Myocyte (in vitro differentiated cells): ENCODE data around the gene NT5C3B. TPM values are rescaled to one million over a fixed set of nuclear protein-coding genes. Genes with fewer than 3 reads are reported as not detected.

Experiments
- DNase-seq: peaks from one replicate; pipeline ENCODE4 v3.0.0-alpha.2; 2012; ENCODE audit warnings: low read depth
- total RNA-seq: library from RNA; depleted of rRNA; stranded (reverse); fragments of >200 nt; gene quantifications from 2 replicates; pipeline ENCODE4 v1.2.3, GENCODE V29; 2014

NT5C3B gene
- total RNA-seq, 1 donor from 2014 or later = 49.2 TPM

DNA sequence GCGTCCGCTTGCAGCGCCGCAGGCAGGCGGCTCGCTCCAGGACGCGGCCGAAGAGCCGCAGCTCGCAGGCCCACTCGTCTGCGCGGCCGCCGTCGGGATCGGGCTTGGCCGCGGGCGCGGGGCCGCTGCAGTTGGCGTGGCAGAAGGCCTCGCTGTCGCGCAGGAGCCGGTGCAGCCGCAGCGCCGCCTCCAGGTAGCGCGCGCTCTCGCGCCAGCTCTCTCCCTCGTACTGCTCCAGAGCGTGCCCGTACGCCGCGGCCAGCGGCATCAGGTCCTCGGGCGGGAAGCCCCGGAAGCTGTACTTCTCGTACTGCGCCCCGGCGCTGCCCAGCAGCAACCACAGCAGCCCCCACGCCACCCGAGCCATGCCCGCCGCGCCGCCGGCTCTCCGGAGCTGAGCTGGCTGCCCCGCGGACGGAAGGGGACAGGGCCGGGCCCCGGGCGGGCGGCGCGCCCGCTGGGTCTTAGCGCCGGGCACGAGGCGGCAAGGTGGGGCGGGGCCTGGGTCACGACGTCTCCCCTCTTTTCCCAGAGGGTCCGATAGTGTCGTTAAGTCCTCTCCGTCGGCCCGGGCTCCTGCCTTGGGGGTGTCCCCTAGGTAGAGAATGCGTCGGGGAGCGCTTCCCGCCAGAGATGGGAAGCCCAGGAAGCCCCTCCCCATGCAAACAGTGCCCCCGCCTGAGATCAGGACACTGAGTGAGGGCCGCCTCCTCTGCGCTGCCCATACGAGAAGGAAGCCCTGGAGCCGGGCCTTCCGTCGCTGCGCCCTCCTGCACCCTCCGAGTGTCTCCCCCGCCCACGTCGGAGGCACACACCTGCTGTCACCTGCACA, 24.3 kb downstream of the NT5C3B start, which contains the start of gene P3H4:
TSS of gene P3H4 (minus strand) at position 401 of the 832 bp plus-strand sequence. CDS start at position 367, 34 bp downstream.
- DNase-seq = peak; percentile 83

- no peak for DNase-seq
Measured at GRCh38 chr17:41810659-41811548, 25.1 kb downstream of the NT5C3B start.

DNA sequence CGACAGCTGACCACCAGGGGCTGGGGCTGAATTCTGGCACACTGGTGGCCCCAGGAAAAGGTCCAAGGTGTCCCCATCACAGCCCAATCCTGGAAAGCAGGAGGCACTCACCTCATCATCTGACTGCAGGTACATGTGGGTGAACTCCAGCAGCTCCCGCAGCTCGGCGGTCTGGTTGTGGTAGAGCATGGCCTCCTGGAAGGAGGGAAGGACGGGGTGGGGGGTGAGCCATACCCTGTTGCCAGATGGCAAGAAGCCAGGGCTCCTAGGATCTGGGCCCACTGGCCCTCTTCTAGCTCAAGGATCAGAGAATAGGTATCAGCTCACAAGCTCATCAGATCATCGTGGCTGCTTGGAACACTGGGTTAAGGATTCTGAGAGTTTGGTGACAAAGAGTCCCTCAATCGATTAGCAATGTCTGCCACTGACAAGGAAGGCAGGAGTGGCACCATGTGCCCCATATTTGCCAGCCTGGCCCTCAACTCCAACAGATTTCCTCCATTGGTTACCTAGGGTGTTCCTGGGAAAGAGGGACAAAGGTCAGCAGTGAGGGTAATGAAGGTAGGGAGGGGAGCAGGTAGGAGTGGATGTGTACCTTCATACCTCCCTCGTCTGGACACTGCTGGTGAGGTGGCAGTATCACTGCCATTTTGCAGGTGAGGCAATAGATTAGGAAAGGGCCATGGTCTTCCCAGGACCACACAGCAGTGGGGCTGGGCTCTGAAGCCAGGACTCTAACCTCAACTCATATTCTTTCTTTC, 29.2 kb downstream of the NT5C3B start:
- no peak for DNase-seq

- DNase-seq = no peak
Measured at GRCh38 chr17:41803049-41804020, 32.7 kb downstream of the NT5C3B start.

DNA sequence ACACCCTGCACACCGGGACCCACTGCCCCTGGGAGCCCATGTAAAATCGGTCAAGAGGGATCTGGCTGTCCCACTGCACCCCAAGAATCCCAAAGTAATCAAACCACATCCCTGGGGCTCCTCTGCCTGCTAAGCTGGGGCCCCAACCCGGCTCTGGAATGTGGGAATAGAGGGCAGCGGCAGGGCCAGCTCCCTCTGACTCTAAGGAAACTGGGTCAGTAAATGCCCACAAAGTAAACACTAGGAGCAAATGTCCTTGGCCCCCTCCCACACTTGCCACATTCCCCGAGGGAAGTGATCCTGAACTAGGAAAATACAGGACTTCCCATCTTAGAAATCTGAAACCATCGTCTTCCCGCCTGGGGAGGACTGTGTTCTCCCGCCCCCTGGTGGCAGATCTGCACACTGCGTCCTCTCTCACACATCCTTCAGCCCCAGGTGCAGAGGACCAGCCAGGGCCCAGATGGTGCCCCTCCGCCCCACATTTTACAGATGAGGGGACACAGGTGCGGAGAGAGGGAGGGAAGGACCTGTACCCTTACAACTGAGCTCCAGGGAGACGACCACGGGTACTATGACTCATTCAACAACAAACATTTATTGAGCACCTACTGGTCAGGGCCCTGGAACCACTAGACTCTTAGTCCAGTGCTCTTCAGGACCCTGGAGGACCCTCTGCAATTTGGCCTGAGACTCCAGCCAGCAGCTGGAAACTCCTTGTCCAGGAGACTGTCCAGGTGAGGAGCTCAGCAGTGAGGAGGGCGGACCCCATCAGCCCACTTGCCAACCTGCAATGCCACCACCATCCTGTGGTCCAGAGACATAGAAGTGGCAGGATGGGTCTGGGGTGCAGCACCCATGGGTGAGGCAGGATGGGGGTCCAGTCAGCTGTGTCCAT, 34.4 kb downstream of the NT5C3B start:
- peak; percentile 80 for DNase-seq

- DNase-seq = no peak
Measured at GRCh38 chr17:41800601-41801373, 35.2 kb downstream of the NT5C3B start.

DNA sequence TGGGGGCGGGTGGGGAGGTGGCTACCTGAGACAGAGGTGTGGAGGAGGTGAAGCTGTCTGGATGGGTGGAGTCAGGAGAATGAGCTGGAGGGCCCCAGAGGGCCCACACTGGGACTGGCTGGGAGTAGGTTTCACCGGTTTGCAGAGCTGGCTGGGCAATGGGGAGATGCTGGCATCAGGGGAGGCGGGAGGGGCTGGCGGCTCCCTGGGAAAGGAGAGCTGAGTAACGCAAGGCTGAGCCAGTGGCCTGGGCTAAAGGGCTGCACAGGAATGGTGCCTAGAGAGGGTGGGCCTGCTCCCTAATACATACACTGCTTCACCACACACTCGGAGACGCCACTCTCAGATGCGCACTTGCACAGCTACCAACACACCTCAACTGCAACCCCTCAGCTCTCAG, 36.7 kb downstream of the NT5C3B start:
- no peak for DNase-seq

DNA sequence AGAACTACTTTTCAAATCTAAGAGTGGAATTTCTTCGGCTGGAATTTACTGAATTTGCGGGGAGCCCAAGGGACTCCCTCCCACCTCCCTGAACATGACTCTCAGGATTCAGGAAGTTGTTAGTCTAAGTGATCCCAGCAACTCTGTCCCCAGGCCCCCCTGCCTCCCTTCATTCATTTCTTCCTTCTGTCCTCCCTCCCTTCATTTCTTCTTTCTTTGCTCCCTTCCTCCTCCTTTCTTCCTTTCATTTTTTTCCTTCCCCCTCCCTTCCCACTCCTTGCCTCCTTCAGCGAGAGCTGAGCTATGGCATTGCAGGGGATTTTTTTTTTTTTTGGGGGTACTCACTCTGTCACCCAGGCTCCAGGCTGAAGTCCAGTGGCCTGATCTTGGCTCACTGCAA, 38.7 kb downstream of the NT5C3B start:
- no peak for DNase-seq

DNA sequence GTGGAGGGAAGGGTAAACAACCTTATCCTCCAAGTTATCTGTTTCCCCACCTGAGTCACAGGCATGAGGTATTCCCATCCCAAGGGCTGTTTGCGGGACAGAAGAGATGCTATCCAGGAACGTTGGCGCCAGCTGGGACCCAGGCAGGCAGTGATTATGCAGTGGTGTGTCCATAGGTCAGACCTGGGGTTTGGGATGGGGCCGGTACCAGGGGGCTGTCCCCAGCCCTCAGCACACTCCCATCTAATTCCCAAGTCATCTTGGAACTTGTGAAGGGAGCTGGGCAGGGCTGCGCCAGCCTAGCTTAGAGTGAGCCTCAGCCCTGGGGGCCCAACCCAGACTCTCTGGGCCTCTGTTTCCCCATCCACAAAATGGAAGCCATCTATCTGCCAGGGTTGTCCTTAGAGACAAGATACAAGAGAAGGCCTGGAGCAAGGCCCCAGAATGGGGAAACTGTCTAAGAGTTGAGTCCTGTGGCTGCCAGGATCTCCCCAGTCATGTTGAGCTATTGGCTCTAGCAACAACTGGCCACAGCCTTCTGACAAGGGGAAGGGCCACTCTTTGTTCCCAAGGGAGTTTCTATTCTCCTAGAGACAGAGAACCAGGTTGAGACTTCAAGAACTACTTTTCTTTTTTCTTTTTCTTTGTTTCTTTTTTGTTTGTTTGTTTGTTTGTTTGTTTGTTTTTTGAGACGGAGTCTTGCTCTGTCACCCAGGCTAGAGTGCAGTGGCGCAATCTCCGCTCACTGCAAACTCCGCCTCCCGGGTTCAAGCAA, 39.7 kb downstream of the NT5C3B start:
- no peak for DNase-seq

DNA sequence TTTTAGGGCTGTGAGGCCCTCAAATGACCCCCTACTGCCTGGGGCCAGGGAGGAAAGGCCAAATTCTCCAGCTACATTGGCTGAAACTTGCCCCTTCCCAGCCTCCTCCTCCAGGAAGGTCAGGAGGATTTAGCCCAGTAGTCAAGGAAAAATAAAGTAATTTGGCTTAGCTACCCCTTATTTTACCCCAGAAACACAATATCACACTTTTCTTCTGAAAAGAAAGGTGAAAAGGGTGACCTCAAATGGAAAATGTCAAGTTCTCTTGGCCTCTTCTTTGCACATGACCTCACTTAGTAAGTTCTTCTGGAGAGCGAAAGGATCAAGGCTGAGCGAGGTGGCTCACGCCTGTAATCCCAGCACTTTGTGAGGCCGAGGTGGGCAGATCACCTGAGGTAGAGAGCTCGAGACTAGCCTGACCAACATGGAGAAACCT, 41.5 kb downstream of the NT5C3B start:
- DNase-seq = no peak

DNA sequence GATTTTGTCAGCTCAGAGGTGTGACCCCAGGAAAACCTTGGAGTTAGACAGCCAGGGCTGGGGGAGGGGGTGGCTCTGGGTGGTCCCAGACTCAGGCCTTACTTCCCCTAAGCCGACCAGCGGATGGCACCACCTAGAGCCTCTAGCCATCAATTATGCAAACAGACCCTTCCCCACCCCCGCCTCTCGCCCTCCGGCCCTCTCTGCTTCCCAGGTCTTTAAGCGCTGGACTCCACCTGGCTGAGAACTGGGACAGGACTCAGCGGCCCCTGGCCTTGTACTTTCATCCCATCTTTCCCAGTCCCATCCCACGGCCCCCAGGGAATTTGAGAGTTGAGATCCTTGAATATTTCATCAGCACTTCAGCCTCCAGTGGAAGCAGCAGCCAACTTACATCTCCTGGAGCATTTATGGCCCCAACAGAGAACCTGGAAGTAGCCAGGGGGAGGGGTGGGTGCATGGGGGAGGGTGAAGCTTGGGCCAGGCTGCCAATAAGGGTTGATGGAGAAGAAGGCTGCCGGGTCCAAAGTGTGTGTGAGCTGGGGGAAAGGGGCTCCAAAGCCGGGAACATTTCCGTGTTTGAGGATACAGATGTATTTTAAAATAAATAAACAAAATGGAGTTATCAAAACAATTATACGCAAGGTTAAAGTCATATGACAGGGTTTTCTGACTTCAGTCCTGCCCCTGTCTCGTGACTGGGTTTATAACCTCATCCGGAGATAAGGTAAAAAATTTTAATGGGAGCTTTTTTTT, 42.1 kb downstream of the NT5C3B start:
- DNase-seq = no peak

DNA sequence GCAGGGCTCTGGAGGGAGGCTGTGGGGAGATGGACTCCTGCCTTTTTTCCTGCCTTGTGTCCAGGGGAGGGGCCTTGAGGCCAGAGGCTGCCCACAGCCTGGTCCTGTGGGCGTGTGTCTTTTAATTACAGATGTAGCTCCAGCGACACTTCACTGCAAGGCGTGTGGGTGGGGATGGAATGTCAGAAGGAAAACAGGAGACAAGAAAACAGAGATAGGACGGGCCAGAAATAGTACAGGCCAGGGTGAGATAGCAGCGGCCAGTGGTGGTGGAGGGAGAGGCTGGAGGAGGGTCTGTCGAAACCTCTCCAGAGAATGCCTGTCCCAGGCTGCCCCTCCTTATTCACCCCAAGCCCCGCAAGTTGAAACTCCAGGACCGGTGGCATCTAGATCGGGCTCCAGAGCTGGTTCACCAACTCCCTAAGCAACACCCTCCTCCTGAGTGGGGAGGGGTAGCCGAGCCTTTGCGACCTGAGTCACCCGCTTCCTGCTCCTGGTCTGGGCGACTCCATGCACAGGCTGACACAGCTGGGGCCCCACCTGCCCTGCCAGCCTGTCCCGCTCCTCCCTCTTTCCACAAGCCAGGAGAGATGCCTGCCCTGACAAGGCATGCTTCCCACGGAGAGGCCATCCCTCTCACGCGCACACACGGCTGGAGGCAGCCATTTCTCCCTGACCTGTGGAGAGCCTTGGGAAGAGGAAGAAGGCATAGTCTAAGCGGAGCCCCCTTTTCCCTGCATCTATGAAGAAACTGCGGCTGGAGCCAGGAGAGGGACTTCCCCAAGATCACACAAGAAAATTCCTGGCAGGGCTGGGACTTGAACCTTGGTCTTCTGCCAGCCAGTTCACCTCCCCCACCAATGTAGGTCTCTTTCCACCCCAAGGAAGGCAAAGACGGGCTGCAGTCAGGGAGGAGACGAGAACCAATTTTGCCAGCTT, 42.9 kb downstream of the NT5C3B start:
- peak; percentile 82 for DNase-seq

DNA sequence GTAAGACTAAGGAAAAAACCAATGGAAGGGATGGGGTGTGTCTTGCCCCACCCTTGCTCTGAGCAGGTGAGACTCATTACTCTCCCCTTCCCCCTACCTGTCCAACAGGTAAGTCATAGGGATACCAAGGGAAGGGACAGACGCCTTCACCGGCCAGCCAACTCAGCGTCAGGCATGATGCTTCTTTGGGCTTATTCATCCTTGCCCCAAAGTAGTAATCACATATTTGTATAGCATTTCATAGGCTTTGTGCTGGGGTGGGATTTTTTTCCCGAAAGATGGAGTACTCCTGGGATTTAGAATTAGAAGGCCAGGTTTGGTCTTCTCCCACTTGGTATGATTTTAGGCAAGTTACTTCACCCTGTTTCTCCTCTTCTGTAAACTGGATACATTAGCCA, 49.0 kb downstream of the NT5C3B start:
- no peak for DNase-seq

GRCh38 chr17:41786227-41787020, 49.6 kb downstream of the NT5C3B start, which contains the start of gene JUP:
TSS of gene JUP (minus strand) at chr17:41786711. CDS start at chr17:41771854, 14,857 bp downstream.
- peak; percentile 68 for DNase-seq

DNA sequence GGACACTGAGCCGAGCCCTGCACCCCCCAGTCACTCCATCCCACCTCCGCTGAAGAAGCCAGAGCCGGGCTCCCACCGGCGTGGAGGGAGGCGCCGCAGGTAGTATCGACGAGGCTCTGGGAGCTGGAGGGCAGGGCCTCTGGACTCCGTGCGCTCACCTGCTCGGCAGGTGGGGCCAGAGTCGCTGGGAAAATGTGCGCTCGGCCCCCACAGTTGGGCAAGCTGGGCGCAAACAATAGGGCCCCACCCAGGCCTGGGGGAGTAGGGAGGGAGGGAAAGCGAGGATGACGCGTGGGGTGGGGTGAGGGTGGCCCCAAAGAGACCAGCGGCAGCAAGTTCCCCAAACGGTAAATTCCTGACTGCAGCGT, 50.2 kb downstream of the NT5C3B start:
- DNase-seq = no peak
